Measurements from ENCODE around the gene PRKCE. TPM values are rescaled to one million over a fixed set of nuclear protein-coding genes. Genes with fewer than 3 reads are reported as not detected.

PRKCE gene
- total RNA-seq, 1 experiment from 2014 or later = 1.3 TPM

DNA sequence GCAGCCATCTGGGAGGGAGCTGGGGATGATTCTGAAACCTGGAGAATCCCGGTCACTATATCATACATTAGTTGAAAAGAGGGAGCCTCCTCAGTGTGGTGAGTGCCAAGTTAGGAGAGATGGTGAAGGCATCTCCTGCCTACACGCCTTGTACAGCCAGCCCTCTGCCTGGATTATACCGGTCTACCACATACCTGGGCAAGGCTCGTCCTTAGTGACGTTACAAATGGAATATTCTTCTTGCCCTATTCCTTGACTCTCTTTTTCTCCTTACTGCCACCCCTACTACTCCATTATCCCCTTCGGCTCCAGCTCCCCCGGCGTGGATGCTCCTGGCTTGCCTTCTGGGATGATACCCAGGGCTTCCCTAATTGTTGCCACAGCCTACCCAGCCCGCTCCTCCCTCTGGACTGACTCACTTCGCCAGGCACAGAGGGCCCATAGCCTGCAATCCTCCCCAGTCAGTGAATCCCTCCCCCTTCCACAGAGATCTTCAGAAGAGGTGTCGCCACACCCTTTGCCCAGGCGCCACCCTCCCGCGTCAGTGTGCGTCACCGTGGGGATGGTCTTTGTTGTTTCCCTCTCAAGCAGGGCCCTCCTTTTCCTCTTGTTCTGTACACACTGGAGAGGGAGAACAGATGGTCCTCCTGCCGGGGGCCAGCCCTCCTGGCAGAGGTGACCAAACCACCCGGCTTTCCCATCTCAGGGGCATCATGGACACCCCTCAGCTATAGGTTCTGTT, 530.5 kb downstream of the PRKCE start:
- H3K79me1 ChIP-seq (ENCODE audit: insufficient read depth, low read depth, low read length, poor library complexity, severe bottlenecking) = no peaks in the 10 kb centered on the region
- no peak overlapping the region for H3K9ac ChIP-seq (ENCODE audit: extremely low read depth, insufficient read length, low read length)
- H3K4me1 ChIP-seq (ENCODE audit: insufficient read depth, low read length) = no peaks in the 10 kb centered on the region
- no peak overlapping the region for H2AK5ac ChIP-seq (ENCODE audit: insufficient read length, low read length)
- no peaks in the 10 kb centered on the region for H3K27me3 ChIP-seq (ENCODE audit: insufficient read depth, low read length)
- no peak overlapping the region for H2BK120ac ChIP-seq (ENCODE audit: low read depth, low read length, poor library complexity, severe bottlenecking)
- no peaks in the 10 kb centered on the region for H3K9me3 ChIP-seq (ENCODE audit: control insufficient read depth, low read depth, low read length)
- H2BK5ac ChIP-seq (ENCODE audit: insufficient read length, low read length) = no peak overlapping the region
- H2AFZ ChIP-seq (ENCODE audit: low read length) = no peak overlapping the region
- TF ChIP-seq, protein P1, sequence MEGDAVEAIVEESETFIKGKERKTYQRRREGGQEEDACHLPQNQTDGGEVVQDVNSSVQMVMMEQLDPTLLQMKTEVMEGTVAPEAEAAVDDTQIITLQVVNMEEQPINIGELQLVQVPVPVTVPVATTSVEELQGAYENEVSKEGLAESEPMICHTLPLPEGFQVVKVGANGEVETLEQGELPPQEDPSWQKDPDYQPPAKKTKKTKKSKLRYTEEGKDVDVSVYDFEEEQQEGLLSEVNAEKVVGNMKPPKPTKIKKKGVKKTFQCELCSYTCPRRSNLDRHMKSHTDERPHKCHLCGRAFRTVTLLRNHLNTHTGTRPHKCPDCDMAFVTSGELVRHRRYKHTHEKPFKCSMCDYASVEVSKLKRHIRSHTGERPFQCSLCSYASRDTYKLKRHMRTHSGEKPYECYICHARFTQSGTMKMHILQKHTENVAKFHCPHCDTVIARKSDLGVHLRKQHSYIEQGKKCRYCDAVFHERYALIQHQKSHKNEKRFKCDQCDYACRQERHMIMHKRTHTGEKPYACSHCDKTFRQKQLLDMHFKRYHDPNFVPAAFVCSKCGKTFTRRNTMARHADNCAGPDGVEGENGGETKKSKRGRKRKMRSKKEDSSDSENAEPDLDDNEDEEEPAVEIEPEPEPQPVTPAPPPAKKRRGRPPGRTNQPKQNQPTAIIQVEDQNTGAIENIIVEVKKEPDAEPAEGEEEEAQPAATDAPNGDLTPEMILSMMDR (conservative IDR thresholded peaks at IDR 0.05) = no peak
- WGBS (ENCODE audit: extremely low coverage, insufficient read length, low lambda C conversion rate) = no CpG with 5 or more reads among the region's 18 CpGs
- no peak overlapping the region for H3K23ac ChIP-seq (ENCODE audit: insufficient read length, low read depth, low read length)
- H3K4me2 ChIP-seq (ENCODE audit: insufficient read depth, insufficient read length, low read length) = no peak overlapping the region
- DNase-seq = no peak
- H3K4me1 Mint-ChIP-seq = no peaks in the 10 kb centered on the region
- H3K79me2 ChIP-seq (ENCODE audit: insufficient read depth, low read length) = no peaks in the 10 kb centered on the region
- H2BK20ac ChIP-seq (ENCODE audit: low read depth, low read length, poor library complexity, severe bottlenecking) = no peak overlapping the region
- H3K9me3 Mint-ChIP-seq = no peaks in the 10 kb centered on the region
- H2BK12ac ChIP-seq (ENCODE audit: insufficient read length, low read depth, low read length) = no peak overlapping the region
- H3K18ac ChIP-seq (ENCODE audit: insufficient read length, low read depth, low read length) = no peak overlapping the region
- no peaks in the 10 kb centered on the region for H4K20me1 ChIP-seq (ENCODE audit: control insufficient read depth, insufficient read depth, insufficient read length)
- H3K56ac ChIP-seq (ENCODE audit: insufficient read length, low read depth, low read length) = no peak overlapping the region
- H3K23me2 ChIP-seq (ENCODE audit: insufficient read length, low read depth, low read length, poor library complexity, severe bottlenecking) = no peaks in the 10 kb centered on the region
- no peak overlapping the region for H3K27ac ChIP-seq (ENCODE audit: insufficient read length, low read depth, low read length)
- H3K27me3 Mint-ChIP-seq (ENCODE audit: low read depth) = peaks cover 9% of the 10 kb centered on the region
- no peak overlapping the region; the same call in 1 of the 2 replicates for H3K14ac ChIP-seq (ENCODE audit: insufficient read depth, low read length)
- H3T11ph ChIP-seq (ENCODE audit: low read length) = no peak overlapping the region
- H4K5ac ChIP-seq (ENCODE audit: insufficient read length, low read depth, low read length) = no peak overlapping the region
- no peak overlapping the region for H3K4me3 Mint-ChIP-seq
- no peak overlapping the region for H3K4ac ChIP-seq (ENCODE audit: low read depth, low read length)
- H3K36me3 Mint-ChIP-seq (ENCODE audit: insufficient read depth in 1 of 3, low read depth in 3 of 3) = no peaks in the 10 kb centered on the region
- H4K8ac ChIP-seq (replicated peaks; ENCODE audit: insufficient read length, low read depth, low read length) = no peak overlapping the region
- no peak overlapping the region; a peak in 2 of 7 replicates for H3K27ac Mint-ChIP-seq
- H2BK15ac ChIP-seq (ENCODE audit: low read depth, low read length) = no peak overlapping the region
- H4K91ac ChIP-seq (ENCODE audit: insufficient read length, low read depth, low read length) = no peak overlapping the region
